ENCODE measurements around the gene TAF1B. TPM values are rescaled to one million over a fixed set of nuclear protein-coding genes. Genes with fewer than 3 reads are reported as not detected.

Gene TAF1B
- total and polyA plus RNA-seq, 10 of the 15 experiments (the other 5 are each of a cell fraction or from before 2014, with no cell fraction given) = 8.1 to 18.3 (median 12.4) TPM

- in situ Hi-C loops (cut with MboI) (no loop called here), intact Hi-C loops (cut with micrococcal nuclease; ENCODE audit: unreplicated experiment) (no loop called here)
- ChIA-PET CTCF (interaction anchor here (1.0 to 1.6 kb wide), 2 partner anchors 11 to 14 kb away, joined by 4 read pairs; no protein-coding TSS in a partner anchor), POLR2A (no interaction called here), RAD21 (ENCODE audit: unreplicated experiment) (no interaction called here), SMC1A (ENCODE audit: uncharacterized antibody, unreplicated experiment) (interaction anchor here (0.9 to 1.0 kb wide), 2 partner anchors 15 to 46 kb away, joined by 3 read pairs; no protein-coding TSS in a partner anchor)
- Histone ChIP-seq H3K4me2 (ENCODE audit: control insufficient read depth, insufficient read depth) (no peak overlapping the region), H3K36me3 (ENCODE audit: control insufficient read depth in 2 of 2, insufficient read depth in 2 of 2, low read length in 1 of 2) (no peaks in the 10 kb centered on the region), H3K9ac (ENCODE audit: control insufficient read depth, insufficient read depth, low read length) (no peak overlapping the region), H3K4me3 (no peak overlapping the region), H3K79me2 (ENCODE audit: control insufficient read depth, insufficient read depth, low read length) (no peaks in the 10 kb centered on the region), H3K9me3 (replicated peaks; ENCODE audit: control insufficient read depth, insufficient read depth, low read length) (no peaks in the 10 kb centered on the region), H3K4me1 (ENCODE audit: control insufficient read depth, insufficient read depth, low read length) (no peaks in the 10 kb centered on the region), H4K20me1 (ENCODE audit: control insufficient read depth, insufficient read depth) (no peaks in the 10 kb centered on the region), H2AFZ (ENCODE audit: control insufficient read depth, low read depth, low read length) (no peak overlapping the region), H3K27me3 (replicated peaks in 1 of 2; ENCODE audit: control insufficient read depth in 2 of 2, insufficient read depth in 2 of 2, low read length in 1 of 2) (0 out of 4 replicates have a peak, but pooled peaks cover 0 to 5% of the 10 kb centered on the region in 2 experiments), H3K27ac (ENCODE audit: control insufficient read depth, insufficient read depth) (no peak overlapping the region)
- DNase-seq (ENCODE audit: low read depth, low spot score) = no peak
- no peak for FAIRE-seq
- ATAC-seq = no peak
- BruUV-seq (replicated peaks) = no TSS peak
- 27% methylated on average over 5 of the region's 5 CpGs for WGBS (ENCODE audit: insufficient coverage, insufficient replicate concordance, low lambda C conversion rate, missing lambda C conversion rate)
- no peak for TF ChIP-seq RAD51 (IDR thresholded peaks at IDR 0.05)
- no peak for TF ChIP-seq EZH2 (IDR thresholded peaks at IDR 0.05; ENCODE audit: borderline replicate concordance, control insufficient read depth, low read depth, low read length)
- TF ChIP-seq SIX5 (IDR thresholded peaks at IDR 0.05; ENCODE audit: low read depth, low read length, severe bottlenecking) = no peak
- no peak for TF ChIP-seq STAT3 (IDR thresholded peaks at IDR 0.05; ENCODE audit: low read depth, low read length)
- no peak for TF ChIP-seq IKZF2 (IDR thresholded peaks at IDR 0.05)
- no peak for TF ChIP-seq IRF5 (IDR thresholded peaks at IDR 0.05; ENCODE audit: borderline replicate concordance)
- no peak for TF ChIP-seq RBBP5 (conservative IDR thresholded peaks at IDR 0.05)
- TF ChIP-seq NFIC (IDR thresholded peaks at IDR 0.05; ENCODE audit: low read depth, low read length) = no peak
- TF ChIP-seq ZBTB33 (IDR thresholded peaks at IDR 0.05) = no peak
- no peak for TF ChIP-seq ATF3 (IDR thresholded peaks at IDR 0.05; ENCODE audit: borderline replicate concordance, extremely low read depth, low read depth, low read length)
- TF ChIP-seq PAX8 (IDR thresholded peaks at IDR 0.05) = no peak
- no peak for TF ChIP-seq BACH1 (IDR thresholded peaks at IDR 0.05; ENCODE audit: borderline replicate concordance)
- no peak for TF ChIP-seq ZBTB11 (CRISPR knock-in tag; IDR thresholded peaks at IDR 0.05)
Observed at GRCh38 chr2:9946818-9947217, 103.5 kb downstream of the TAF1B start.

Measured in GM12878 (cell line).